HG02642 (cell line): ENCODE measurements around the gene NOTCH3.

Source experiments
- ATAC-seq: cut with Tn5 transposase; IDR thresholded peaks from one replicate; pipeline ENCODE4 v1.9.1; 2021; ENCODE audit warnings: mild to moderate bottlenecking; ENCODE audit not compliant: unreplicated experiment, poor library complexity

The NOTCH3 gene

GRCh38 chr19:15111758-15112157 lies 89.0 kb downstream of the NOTCH3 start:
- no peak for ATAC-seq

- no peak for ATAC-seq
Observed at GRCh38 chr19:15110418-15110815, 90.4 kb downstream of the NOTCH3 start.

- ATAC-seq: no peak
Observed at GRCh38 chr19:15109768-15110417, 90.9 kb downstream of the NOTCH3 start.
